NCI-H2107 (cell line): ENCODE results near the gene NUP153.
"Not testable (repeated sequence)": the region's sequence is repeated elsewhere in the genome, so short reads cannot be mapped to it uniquely, and the experiment has no call there.

ENCODE experiments used
- DNase-seq: peaks from one replicate; lab custom pipeline; 2025; lab: John Stamatoyannopoulos, UW

Gene NUP153

GRCh38 chr6:17714177-17714576 is 7.5 kb upstream of the NUP153 start:
- no peak for DNase-seq

DNA sequence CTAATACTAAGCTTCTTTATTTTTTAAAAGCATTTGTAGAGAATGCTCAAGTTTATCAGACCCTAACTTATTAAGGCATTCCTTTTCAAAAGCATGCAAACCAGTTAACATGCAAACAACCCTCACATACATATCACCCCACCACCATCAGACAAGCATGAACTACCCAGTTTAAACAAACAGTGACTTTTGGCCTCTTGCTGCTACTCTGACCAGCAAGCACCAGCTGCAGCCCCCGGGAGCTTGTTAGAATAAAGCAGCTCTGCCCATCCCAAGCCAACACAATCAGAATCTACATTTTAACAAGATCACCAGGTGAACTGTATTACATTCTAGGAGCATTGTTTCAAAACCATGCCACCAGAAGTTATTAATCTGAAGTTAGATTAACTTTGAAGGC is 5.9 kb upstream of the NUP153 start:
- no peak for DNase-seq

DNA sequence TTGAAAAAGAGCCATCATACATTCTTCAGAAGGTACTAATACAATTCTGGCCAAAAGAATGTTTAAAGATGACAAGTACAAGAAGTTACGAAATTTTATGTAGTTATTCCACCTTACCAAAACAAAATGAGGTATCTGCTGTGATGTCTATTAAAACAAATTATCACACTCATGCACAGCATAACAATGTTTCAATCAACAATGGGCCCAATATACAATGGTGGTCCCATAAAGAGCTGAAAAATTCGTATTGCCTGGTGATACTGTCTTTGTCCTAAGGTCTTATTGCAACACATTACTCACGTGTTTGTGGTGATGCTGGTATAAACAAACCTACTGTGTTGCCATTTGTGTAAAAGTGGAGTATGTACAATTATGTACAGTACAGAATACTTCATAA is 3.6 kb upstream of the NUP153 start:
- DNase-seq: no peak

DNA sequence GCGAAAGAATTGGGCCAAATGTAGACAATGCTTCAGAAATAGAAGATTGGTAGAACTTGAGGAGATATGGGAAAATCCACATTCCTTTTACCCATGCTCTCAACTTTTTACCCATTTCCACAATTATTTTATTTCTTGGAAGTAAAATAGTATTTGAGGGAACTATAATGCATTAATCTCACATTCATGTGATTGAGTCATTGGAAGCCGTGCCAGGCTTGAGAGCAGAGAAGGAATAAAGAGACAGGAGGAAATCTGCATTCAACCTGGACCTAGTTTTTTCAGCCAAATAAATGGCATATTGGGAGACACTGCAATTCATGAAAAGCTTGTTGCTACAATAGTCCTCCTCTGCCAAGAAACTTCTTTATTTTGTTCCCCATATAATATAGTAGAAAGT is 2.8 kb upstream of the NUP153 start:
- DNase-seq: no peak

- DNase-seq: not testable (repeated sequence)
These were observed 1.3 kb upstream of the NUP153 start for GRCh38 chr6:17708035-17708434.

DNA sequence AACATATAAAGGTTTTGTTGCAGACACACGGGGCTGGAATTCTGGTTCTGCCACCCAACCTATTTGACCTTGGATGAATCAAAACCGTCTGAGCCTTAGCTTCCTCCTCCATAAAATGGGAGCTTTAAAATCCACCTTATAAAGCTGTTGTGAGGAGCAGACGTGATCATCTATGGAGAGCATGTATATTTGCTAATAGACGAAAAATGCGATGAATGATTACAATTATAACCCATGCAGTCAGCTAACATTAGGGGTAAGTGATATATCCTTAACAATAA is 586 bp upstream of the NUP153 start:
- no peak for DNase-seq

GRCh38 chr6:17705778-17706579 is 746 bp downstream of the NUP153 start:
- no peak for DNase-seq

DNA sequence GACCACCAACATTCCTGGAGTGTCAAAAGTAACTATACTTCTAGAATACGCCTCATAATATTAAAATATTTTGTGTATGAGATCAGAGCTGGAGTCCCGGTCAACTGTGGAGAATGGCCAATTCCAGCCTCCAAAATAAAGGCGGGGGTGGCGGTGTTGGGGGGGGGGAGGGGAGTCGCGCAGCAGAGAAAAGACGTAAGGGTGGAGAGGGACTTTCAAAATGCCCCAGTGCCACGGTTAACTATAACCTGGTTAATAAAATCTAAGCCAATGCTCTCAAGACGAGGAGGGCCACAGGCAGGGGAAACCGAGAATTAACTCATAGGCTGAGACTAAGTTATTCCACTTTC is 1.3 kb downstream of the NUP153 start:
- no peak for DNase-seq

GRCh38 chr6:17703256-17703694 is 3.5 kb downstream of the NUP153 start:
- no peak for DNase-seq

- no peak for DNase-seq
These were observed 6.0 kb downstream of the NUP153 start for GRCh38 chr6:17700421-17701416.

GRCh38 chr6:17691925-17692538 is 14.7 kb downstream of the NUP153 start:
- no peak for DNase-seq

DNA sequence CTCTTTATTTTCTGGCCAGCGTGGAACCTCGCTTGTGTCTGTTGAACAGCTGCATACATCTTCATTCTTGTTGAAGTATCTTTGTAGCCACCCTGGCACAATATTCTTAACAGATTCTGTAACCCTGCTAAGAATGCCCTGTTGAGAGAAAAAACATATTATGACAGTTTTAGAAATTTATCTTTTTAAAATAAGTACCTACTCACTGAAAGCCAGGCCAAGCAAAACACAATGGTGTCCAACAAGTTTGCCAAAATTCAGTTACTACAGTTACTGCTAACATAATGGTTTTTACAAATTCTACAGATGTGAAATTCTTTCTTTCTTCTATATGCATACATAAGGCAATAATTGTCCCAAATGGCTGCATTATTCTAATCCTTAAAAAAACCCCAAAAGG is 18.2 kb downstream of the NUP153 start:
- no peak for DNase-seq

DNA sequence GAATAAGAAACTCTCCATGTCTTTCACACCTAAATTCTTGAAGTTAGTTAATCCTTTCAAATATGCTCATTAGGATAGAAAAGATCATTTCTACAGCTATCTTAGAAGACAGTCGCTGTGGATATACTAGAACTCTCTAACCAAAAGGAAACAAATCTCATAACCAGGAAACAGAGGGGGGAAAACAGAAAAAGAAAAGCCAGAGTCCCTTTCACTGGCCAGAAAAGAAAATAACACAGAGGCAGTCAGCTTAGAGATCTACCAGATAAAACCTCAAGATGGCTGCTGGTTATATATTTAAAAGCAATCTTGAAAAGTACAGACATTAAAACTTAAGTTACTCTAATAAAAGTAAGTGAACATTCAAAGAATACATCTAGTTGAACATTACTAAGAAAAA is 19.6 kb downstream of the NUP153 start:
- DNase-seq: no peak

DNA sequence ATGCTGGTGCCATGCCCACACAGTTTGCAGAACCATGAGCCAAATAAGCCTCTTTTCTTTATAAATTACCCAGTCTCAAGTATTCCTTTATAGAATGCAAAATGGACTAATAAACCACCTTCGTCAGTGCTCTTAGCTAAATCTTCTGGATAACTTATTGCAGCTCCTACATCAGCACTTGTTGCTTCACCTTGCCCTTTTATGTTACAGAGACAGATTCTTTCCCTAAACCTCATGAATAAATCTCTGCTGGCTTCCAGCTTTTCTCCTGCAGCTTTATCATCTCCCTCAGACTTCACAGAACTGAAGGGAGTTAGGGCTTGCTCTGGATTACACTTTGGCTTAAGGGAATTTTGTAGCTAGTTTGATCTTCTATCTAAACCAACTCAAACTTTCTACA is 22.6 kb downstream of the NUP153 start:
- DNase-seq: no peak

GRCh38 chr6:17683428-17683827 is 23.3 kb downstream of the NUP153 start:
- DNase-seq: no peak

DNA sequence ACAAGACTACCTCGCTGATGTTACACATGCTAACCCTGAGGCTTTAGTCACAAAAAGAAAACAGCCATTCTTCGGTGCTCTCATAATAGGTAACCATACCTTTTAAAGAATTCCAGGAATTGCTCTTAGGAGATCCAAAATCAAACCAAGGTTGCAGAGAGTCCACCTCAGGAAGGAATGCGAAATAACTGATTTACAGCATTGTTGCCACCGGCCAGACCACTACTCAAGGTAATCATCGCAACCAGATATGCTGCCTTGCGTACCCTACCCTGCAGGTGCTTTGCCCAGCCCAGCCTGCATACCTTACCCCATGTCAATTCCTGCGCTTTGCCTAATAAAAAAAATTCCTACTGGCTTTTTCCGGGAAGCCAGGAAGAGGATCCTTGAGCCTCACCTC is 27.0 kb downstream of the NUP153 start:
- no peak for DNase-seq

GRCh38 chr6:17677602-17678001 is 29.1 kb downstream of the NUP153 start:
- no peak for DNase-seq

DNA sequence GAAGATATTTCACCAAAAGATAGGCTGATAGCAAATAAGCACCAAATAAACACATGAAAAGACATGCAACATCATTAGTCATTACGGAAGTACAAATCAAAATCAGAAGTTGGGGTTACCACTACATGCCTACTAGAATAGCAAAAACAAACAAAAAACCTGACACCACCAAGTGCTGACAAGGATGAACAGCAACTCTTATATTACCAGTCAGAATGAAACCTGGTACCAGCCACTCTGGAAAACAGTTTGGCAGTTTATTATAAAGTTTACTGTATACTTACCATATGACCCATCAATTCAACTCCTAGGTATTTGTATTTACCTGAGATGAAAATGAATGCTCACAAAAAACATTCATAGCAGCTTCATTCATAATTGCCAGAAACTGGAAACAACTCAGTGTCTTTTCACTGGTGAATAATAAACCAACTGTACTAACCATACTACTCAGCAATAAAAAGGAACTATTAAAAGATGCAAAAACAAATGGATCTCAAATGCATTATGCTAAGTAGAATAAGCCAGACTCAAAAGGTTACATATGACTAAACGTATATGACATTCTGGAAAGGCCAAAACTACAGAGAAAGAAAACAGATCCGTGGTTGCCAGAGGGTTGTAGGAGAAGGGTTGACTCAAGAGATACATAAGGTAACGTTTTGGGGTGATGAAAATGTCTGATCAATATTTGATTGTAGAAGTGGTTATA is 33.0 kb downstream of the NUP153 start:
- DNase-seq: no peak

- no peak for DNase-seq
These were observed 34.5 kb downstream of the NUP153 start for GRCh38 chr6:17672064-17672718.

DNA sequence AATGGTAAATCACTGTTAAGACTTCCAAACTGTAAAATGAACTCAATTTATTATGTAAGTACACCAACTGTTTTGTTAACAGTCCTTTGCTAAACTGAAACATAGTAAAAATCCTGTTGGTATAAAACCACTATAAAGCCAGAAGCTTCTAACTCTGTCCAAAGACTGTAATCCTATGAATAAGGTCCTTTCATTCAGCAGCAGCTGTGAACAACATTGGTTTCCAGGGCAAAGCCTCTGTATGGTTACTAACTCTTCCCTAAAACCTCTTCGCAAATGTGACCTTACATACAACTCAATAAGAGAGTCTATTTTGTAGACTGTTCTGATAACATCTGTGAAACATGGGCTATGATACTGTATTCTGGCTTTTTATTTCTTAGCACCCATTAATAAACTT is 40.1 kb downstream of the NUP153 start:
- DNase-seq: no peak

DNA sequence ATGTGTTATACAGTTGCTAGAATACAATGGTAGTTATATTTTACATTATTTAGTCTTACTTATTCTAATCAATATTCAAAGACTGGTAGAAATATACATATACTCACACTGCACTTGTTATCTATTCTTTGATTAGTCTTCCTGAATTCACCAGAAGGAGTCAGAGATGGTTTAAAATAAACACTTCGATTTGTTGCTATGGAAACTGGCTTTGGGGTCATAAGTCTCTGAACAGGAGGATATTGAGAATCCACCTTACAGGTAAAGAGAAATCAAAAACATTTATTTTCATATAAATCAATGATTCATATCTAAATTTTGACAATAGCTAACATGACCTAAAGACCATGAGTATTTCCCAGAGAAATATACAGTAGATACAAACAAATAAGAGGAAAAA is 41.6 kb downstream of the NUP153 start:
- no peak for DNase-seq

DNA sequence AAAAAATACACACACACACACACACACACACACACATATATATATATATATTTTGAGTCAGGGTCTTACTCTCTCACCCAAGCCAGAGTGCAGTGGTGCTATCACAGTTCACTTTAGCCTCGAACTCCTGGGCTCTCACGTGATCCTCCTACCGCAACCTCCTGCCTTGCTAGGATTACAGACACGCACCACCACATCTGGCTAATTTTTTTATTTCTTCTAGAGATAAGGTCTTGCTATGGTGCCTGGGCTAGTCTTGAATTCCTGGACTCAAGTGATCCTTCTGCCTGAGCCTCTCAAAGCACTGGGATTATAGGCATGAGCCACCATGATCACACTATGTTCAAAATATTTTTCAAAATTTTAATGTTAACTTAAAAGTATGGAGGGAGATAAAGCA is 43.5 kb downstream of the NUP153 start:
- no peak for DNase-seq
